ENCODE measurements around the gene ZSCAN12. TPM values are rescaled to one million over a fixed set of nuclear protein-coding genes. Genes with fewer than 3 reads are reported as not detected.

ZSCAN12 gene
- total and polyA plus RNA-seq, 10 of the 15 experiments (the other 5 are each of a cell fraction or from before 2014, with no cell fraction given), result 1.2 to 12.2 (median 7.4) TPM

GRCh38 chr6:28335564-28336283 is 63.8 kb downstream of the ZSCAN12 start, which contains the start of gene ZSCAN31 (continued):
- no peak for TF ChIP-seq ZBTB11 (CRISPR knock-in tag; IDR thresholded peaks at IDR 0.05)
- TF ChIP-seq NBN (IDR thresholded peaks at IDR 0.05), result 0 out of 2 replicates have a peak, but pooled peaks have one; percentile 24
- no peak for TF ChIP-seq KAT2A (conservative IDR thresholded peaks at IDR 0.05; ENCODE audit: control insufficient read depth, low read depth, low read length)
- peak; percentile 63; the same call in 1 of the 2 replicates for TF ChIP-seq GATAD2B (conservative IDR thresholded peaks at IDR 0.05; ENCODE audit: low read depth)
- TF ChIP-seq CREB1 (IDR thresholded peaks at IDR 0.05; ENCODE audit: low read depth), result peak; percentile 63
- TF ChIP-seq RAD21 (IDR thresholded peaks at IDR 0.05; ENCODE audit: insufficient read depth, low read depth, low read length), result no peak
- peak; percentile 36; the same call in 1 of the 2 replicates for TF ChIP-seq JUNB (IDR thresholded peaks at IDR 0.05)
- peak; percentile 94 for TF ChIP-seq ATF7 (IDR thresholded peaks at IDR 0.05; ENCODE audit: low read depth)
- TF ChIP-seq CREM (IDR thresholded peaks at IDR 0.05; ENCODE audit: low read depth), result peak; percentile 76
- TF ChIP-seq BRCA1 (IDR thresholded peaks at IDR 0.05; ENCODE audit: low read depth, low read length), result no peak
- TF ChIP-seq BCL11A (IDR thresholded peaks at IDR 0.05; ENCODE audit: low read depth, low read length), result no peak
- TF ChIP-seq KLF5 (IDR thresholded peaks at IDR 0.05; ENCODE audit: partially characterized antibody), result no peak
- TF ChIP-seq ESRRA (IDR thresholded peaks at IDR 0.05; ENCODE audit: low read length), result no peak
- no peak for TF ChIP-seq NR2C1 (IDR thresholded peaks at IDR 0.05)
- TF ChIP-seq IRF3 (IDR thresholded peaks at IDR 0.05), result no peak
- TF ChIP-seq TCF3 (IDR thresholded peaks at IDR 0.05; ENCODE audit: borderline replicate concordance, insufficient read depth, low read depth, low read length), result peak; percentile 84
- TF ChIP-seq USF2 (IDR thresholded peaks at IDR 0.05; ENCODE audit: borderline replicate concordance, low read depth, low read length), result no peak
- TF ChIP-seq PAX8 (IDR thresholded peaks at IDR 0.05), result peak; percentile 49; the same call in 1 of the 2 replicates
- TF ChIP-seq RELA (IDR thresholded peaks at IDR 0.05; ENCODE audit: borderline replicate concordance, partially characterized antibody), result no peak
- no peak for TF ChIP-seq WRNIP1 (IDR thresholded peaks at IDR 0.05; ENCODE audit: borderline replicate concordance, low read depth, low read length)
- TF ChIP-seq MEF2A (IDR thresholded peaks at IDR 0.05; ENCODE audit: insufficient read depth, low read depth, low read length), result no peak
- peak; percentile 57 for TF ChIP-seq SP1 (IDR thresholded peaks at IDR 0.05; ENCODE audit: low read depth, low read length)
- no peak for TF ChIP-seq STAT3 (IDR thresholded peaks at IDR 0.05; ENCODE audit: low read depth, low read length)
- TF ChIP-seq BMI1 (IDR thresholded peaks at IDR 0.05; ENCODE audit: borderline replicate concordance), result no peak; the same call in 1 of the 2 replicates
- TF ChIP-seq PML (IDR thresholded peaks at IDR 0.05; ENCODE audit: low read length), result peak; percentile 92
- no peak for TF ChIP-seq MEF2B (IDR thresholded peaks at IDR 0.05; ENCODE audit: partially characterized antibody, poor library complexity, severe bottlenecking)
- TF ChIP-seq RFX5 (IDR thresholded peaks at IDR 0.05; ENCODE audit: low read depth, low read length), result peak; percentile 66; the same call in 1 of the 2 replicates
- no peak for TF ChIP-seq ZSCAN29 (IDR thresholded peaks at IDR 0.05)
- peak; percentile 91 for TF ChIP-seq IKZF1 (conservative IDR thresholded peaks at IDR 0.05)

Data from GM12878 (cell line).